OCI-LY7 (cell line): ENCODE measurements around the gene OBSL1.

ENCODE experiments used
- CTCF ChIP-seq: fragments of 200-600 bp; sonication (generic); conservative IDR thresholded peaks from 2 replicates; pipeline ENCODE4 v1.5.1; 2014; ENCODE audit warnings: mild to moderate bottlenecking, antibody characterized with exemption, low read length, moderate library complexity, mixed read lengths
- EZH2phosphoT487 ChIP-seq: fragments of 200-600 bp; sonication (generic); IDR thresholded peaks from 2 replicates; pipeline ENCODE4 v1.6.1; 2018; ENCODE audit warnings: low read depth, borderline replicate concordance, mild to moderate bottlenecking, mixed run types, antibody characterized with exemption, low read length, moderate library complexity, mixed read lengths

- peak; percentile 74 for TF ChIP-seq CTCF
- no peak for TF ChIP-seq EZH2phosphoT487
These were observed 11.1 kb downstream of the OBSL1 start for GRCh38 chr2:219560037-219560892.
